Fibroblast of villous mesenchyme (primary cell): Measurements from ENCODE around the gene SMYD1. TPM values are rescaled to one million over a fixed set of nuclear protein-coding genes. Genes with fewer than 3 reads are reported as not detected.

Experiments used
- DNase-seq: peaks from one replicate; pipeline ENCODE4 v3.0.0-alpha.2; 2010; ENCODE audit warnings: low read depth
- H3K4me3 ChIP-seq: 2 replicates; pipeline ENCODE4 v1.5.1; 2011; ENCODE audit warnings: low read depth, mild to moderate bottlenecking, low read length
- CTCF ChIP-seq: IDR thresholded peaks from 2 replicates; pipeline ENCODE4 v1.5.1; 2012; ENCODE audit warnings: low read depth, mild to moderate bottlenecking, low read length; ENCODE audit not compliant: insufficient read depth
- total RNA-seq: library from RNA; depleted of rRNA; stranded (reverse); fragments of >200 nt; gene quantifications from 2 replicates; pipeline ENCODE4 v1.2.3, GENCODE V29; 2012

Gene SMYD1
- total RNA-seq, 1 donor: not detected

GRCh38 chr2:88090446-88091283 is 23.0 kb downstream of the SMYD1 start:
- no peak for TF ChIP-seq CTCF
- no peak for DNase-seq
- H3K4me3 ChIP-seq: no peak overlapping the region

GRCh38 chr2:88091943-88092342 is 24.3 kb downstream of the SMYD1 start:
- DNase-seq: no peak
- no peak for TF ChIP-seq CTCF
- no peak overlapping the region for H3K4me3 ChIP-seq

- no peak for TF ChIP-seq CTCF
- no peak for DNase-seq
- H3K4me3 ChIP-seq: no peak overlapping the region
Observed at GRCh38 chr2:88092773-88093172, 25.1 kb downstream of the SMYD1 start.

GRCh38 chr2:88095022-88095421 is 27.4 kb downstream of the SMYD1 start:
- H3K4me3 ChIP-seq: no peak overlapping the region
- TF ChIP-seq CTCF: no peak
- DNase-seq: no peak

GRCh38 chr2:88096708-88097107 is 29.1 kb downstream of the SMYD1 start:
- TF ChIP-seq CTCF: no peak
- DNase-seq: no peak
- H3K4me3 ChIP-seq: no peak overlapping the region

GRCh38 chr2:88097192-88097591 is 29.6 kb downstream of the SMYD1 start:
- no peak for TF ChIP-seq CTCF
- DNase-seq: no peak

GRCh38 chr2:88097891-88098557 is 30.4 kb downstream of the SMYD1 start:
- no peak for TF ChIP-seq CTCF

More at GRCh38 chr2:88097192-88097591, 29.6 kb downstream of the SMYD1 start:
- no peak overlapping the region for H3K4me3 ChIP-seq

More at GRCh38 chr2:88097891-88098557, 30.4 kb downstream of the SMYD1 start:
- no peak for DNase-seq
- no peak overlapping the region for H3K4me3 ChIP-seq
